ENCODE results near the gene CACNA2D3.

The CACNA2D3 gene

GRCh38 chr3:54127499-54128056 lies 5.2 kb downstream of the CACNA2D3 start:
- no peak for DNase-seq

GRCh38 chr3:54131026-54131605 lies 8.8 kb downstream of the CACNA2D3 start:
- no peak for DNase-seq

GRCh38 chr3:54131890-54132289 lies 9.5 kb downstream of the CACNA2D3 start:
- DNase-seq = no peak

GRCh38 chr3:54132685-54133084 lies 10.3 kb downstream of the CACNA2D3 start:
- no peak for DNase-seq

GRCh38 chr3:54133196-54133595 lies 10.8 kb downstream of the CACNA2D3 start:
- DNase-seq = no peak

GRCh38 chr3:54134155-54134554 lies 11.8 kb downstream of the CACNA2D3 start:
- DNase-seq = no peak

- DNase-seq = no peak
These were observed 12.4 kb downstream of the CACNA2D3 start for GRCh38 chr3:54134713-54135112.

GRCh38 chr3:54137311-54137710 lies 15.0 kb downstream of the CACNA2D3 start:
- no peak for DNase-seq

GRCh38 chr3:54138937-54139547 lies 16.7 kb downstream of the CACNA2D3 start:
- DNase-seq = no peak

GRCh38 chr3:54139630-54140029 lies 17.3 kb downstream of the CACNA2D3 start:
- no peak for DNase-seq

- DNase-seq = no peak
These were observed 21.9 kb downstream of the CACNA2D3 start for GRCh38 chr3:54144284-54144683.

- DNase-seq = peak; percentile 9
These were observed 24.3 kb downstream of the CACNA2D3 start for GRCh38 chr3:54146506-54147239.

- no peak for DNase-seq
These were observed 28.6 kb downstream of the CACNA2D3 start for GRCh38 chr3:54150864-54151467.

GRCh38 chr3:54153477-54153876 lies 31.1 kb downstream of the CACNA2D3 start:
- DNase-seq = no peak

- DNase-seq = no peak
These were observed 35.5 kb downstream of the CACNA2D3 start for GRCh38 chr3:54157860-54158259.

- no peak for DNase-seq
These were observed 37.6 kb downstream of the CACNA2D3 start for GRCh38 chr3:54159917-54160316.

- no peak for DNase-seq
These were observed 41.1 kb downstream of the CACNA2D3 start for GRCh38 chr3:54163441-54163840.

- no peak for DNase-seq
These were observed 42.0 kb downstream of the CACNA2D3 start for GRCh38 chr3:54164192-54164975.

- DNase-seq = no peak
These were observed 43.5 kb downstream of the CACNA2D3 start for GRCh38 chr3:54165865-54166264.

- DNase-seq = no peak
These were observed 45.6 kb downstream of the CACNA2D3 start for GRCh38 chr3:54167999-54168398.

GRCh38 chr3:54168451-54168850 lies 46.1 kb downstream of the CACNA2D3 start:
- no peak for DNase-seq

GRCh38 chr3:54169524-54169923 lies 47.2 kb downstream of the CACNA2D3 start:
- no peak for DNase-seq

GRCh38 chr3:54171509-54171908 lies 49.2 kb downstream of the CACNA2D3 start:
- no peak for DNase-seq
